Astrocyte (in vitro differentiated cells and primary cell): ENCODE measurements around the gene RPS2.

Experiments
- EZH2 ChIP-seq: IDR thresholded peaks from 2 replicates; pipeline ENCODE4 v1.6.1; 2012; ENCODE audit warnings: mild to moderate bottlenecking, low read length, inconsistent platforms; ENCODE audit not compliant: insufficient read depth
- TF ChIP-seq, protein P1 (sequence below): IDR thresholded peaks from 2 replicates; pipeline ENCODE4 v1.5.1; 2011; ENCODE audit warnings: low read depth, mild to moderate bottlenecking, inconsistent platforms, low read length, moderate library complexity; ENCODE audit not compliant: insufficient read depth

DNA sequence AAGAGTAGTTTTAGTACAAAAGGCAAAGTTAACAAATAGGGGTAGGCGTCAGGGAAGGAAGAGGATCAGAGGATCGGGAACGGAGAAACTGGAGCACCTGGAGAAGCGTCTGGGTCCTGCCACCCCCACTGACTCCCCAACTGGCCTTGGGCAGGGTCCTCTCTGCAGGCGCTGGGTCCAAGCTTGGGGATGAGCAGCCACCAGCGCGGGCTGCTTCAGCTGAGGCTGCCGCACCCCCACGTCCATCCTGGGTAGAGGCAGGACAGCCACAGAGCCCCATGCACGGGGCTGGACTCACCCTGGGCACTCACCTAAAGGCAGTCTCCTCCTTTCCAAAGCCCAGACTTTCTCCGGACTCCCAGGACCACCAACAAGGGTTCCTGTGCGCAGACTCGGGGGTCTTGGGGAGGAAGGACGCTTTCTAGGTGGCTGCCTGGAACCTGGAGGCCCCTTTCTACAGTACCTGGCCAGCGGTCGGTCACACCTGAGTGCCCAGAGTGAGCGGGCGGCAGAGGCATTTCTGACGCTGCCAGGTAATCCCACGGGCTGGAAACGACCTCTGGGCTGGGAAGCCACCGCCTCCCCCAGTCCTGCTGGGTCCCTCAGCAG is 47.5 kb downstream of the RPS2 start:
- TF ChIP-seq, protein P1, sequence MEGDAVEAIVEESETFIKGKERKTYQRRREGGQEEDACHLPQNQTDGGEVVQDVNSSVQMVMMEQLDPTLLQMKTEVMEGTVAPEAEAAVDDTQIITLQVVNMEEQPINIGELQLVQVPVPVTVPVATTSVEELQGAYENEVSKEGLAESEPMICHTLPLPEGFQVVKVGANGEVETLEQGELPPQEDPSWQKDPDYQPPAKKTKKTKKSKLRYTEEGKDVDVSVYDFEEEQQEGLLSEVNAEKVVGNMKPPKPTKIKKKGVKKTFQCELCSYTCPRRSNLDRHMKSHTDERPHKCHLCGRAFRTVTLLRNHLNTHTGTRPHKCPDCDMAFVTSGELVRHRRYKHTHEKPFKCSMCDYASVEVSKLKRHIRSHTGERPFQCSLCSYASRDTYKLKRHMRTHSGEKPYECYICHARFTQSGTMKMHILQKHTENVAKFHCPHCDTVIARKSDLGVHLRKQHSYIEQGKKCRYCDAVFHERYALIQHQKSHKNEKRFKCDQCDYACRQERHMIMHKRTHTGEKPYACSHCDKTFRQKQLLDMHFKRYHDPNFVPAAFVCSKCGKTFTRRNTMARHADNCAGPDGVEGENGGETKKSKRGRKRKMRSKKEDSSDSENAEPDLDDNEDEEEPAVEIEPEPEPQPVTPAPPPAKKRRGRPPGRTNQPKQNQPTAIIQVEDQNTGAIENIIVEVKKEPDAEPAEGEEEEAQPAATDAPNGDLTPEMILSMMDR: no peak
- peak; percentile 94 for TF ChIP-seq EZH2
